ENCODE results near the gene KRTAP5-11.
"Not testable (repeated sequence)": the region's sequence is repeated elsewhere in the genome, so short reads cannot be mapped to it uniquely, and the experiment has no call there.

KRTAP5-11 gene

GRCh38 chr11:71582309-71582895 lies at the start of gene KRTAP5-11:
Gene KRTAP5-11 (minus strand): TSS chr11:71582875. CDS start chr11:71582837, 38 bp downstream.
- no peak for DNase-seq (ENCODE audit: low read depth)

- not testable (repeated sequence) for DNase-seq (ENCODE audit: low read depth)
These were observed 48.9 kb upstream of the KRTAP5-11 start for GRCh38 chr11:71631551-71631950.

GRCh38 chr11:71630071-71630470 lies 47.4 kb upstream of the KRTAP5-11 start:
- not testable (repeated sequence) for DNase-seq (ENCODE audit: low read depth)

- DNase-seq (ENCODE audit: low read depth): not testable (repeated sequence)
These were observed 46.3 kb upstream of the KRTAP5-11 start for GRCh38 chr11:71628943-71629342.

- not testable (repeated sequence) for DNase-seq (ENCODE audit: low read depth)
These were observed 40.6 kb upstream of the KRTAP5-11 start for GRCh38 chr11:71623226-71623625.

- DNase-seq (ENCODE audit: low read depth): not testable (repeated sequence)
These were observed 39.9 kb upstream of the KRTAP5-11 start for GRCh38 chr11:71622561-71622960.

- not testable (repeated sequence) for DNase-seq (ENCODE audit: low read depth)
These were observed 32.3 kb upstream of the KRTAP5-11 start for GRCh38 chr11:71615003-71615402.

- not testable (repeated sequence) for DNase-seq (ENCODE audit: low read depth)
These were observed 31.8 kb upstream of the KRTAP5-11 start for GRCh38 chr11:71614366-71614917.

- DNase-seq (ENCODE audit: low read depth): not testable (repeated sequence)
These were observed 31.3 kb upstream of the KRTAP5-11 start for GRCh38 chr11:71613931-71614330.

GRCh38 chr11:71611218-71611910 lies 28.7 kb upstream of the KRTAP5-11 start:
- not testable (repeated sequence) for DNase-seq (ENCODE audit: low read depth)

- not testable (repeated sequence) for DNase-seq (ENCODE audit: low read depth)
These were observed 25.6 kb upstream of the KRTAP5-11 start for GRCh38 chr11:71608272-71608671.

GRCh38 chr11:71607520-71608216 lies 25.0 kb upstream of the KRTAP5-11 start:
- DNase-seq (ENCODE audit: low read depth): not testable (repeated sequence)

GRCh38 chr11:71606853-71607519 lies 24.3 kb upstream of the KRTAP5-11 start:
- not testable (repeated sequence) for DNase-seq (ENCODE audit: low read depth)

GRCh38 chr11:71604798-71605488 lies 22.3 kb upstream of the KRTAP5-11 start:
- not testable (repeated sequence) for DNase-seq (ENCODE audit: low read depth)

GRCh38 chr11:71603221-71603620 lies 20.5 kb upstream of the KRTAP5-11 start:
- DNase-seq (ENCODE audit: low read depth): not testable (repeated sequence)

- DNase-seq (ENCODE audit: low read depth): not testable (repeated sequence)
These were observed 6.9 kb upstream of the KRTAP5-11 start for GRCh38 chr11:71589546-71589920.

GRCh38 chr11:71588822-71589545 lies 6.3 kb upstream of the KRTAP5-11 start:
- DNase-seq (ENCODE audit: low read depth): not testable (repeated sequence)

- DNase-seq (ENCODE audit: low read depth): not testable (repeated sequence)
These were observed 5.6 kb upstream of the KRTAP5-11 start for GRCh38 chr11:71588314-71588713.

- DNase-seq (ENCODE audit: low read depth): not testable (repeated sequence)
These were observed 3.0 kb upstream of the KRTAP5-11 start for GRCh38 chr11:71585673-71586072.

GRCh38 chr11:71582969-71583368 lies 294 bp upstream of the KRTAP5-11 start:
- not testable (repeated sequence) for DNase-seq (ENCODE audit: low read depth)

- no peak for DNase-seq (ENCODE audit: low read depth)
These were observed 849 bp downstream of the KRTAP5-11 start for GRCh38 chr11:71581826-71582225.
